Measurements from ENCODE around the gene TTC16. TPM values are rescaled to one million over a fixed set of nuclear protein-coding genes. Genes with fewer than 3 reads are reported as not detected.

TTC16 gene
- total and polyA plus RNA-seq, 2 donors (not counting 1 experiment from before 2014, with no cell fraction given), result 0.25 TPM; not detected in 1

GRCh38 chr9:127720865-127721227 lies 5.0 kb downstream of the TTC16 start:
- Mint-ChIP-seq H3K4me3 (no peak overlapping the region), H3K27me3 (no peaks in the 10 kb centered on the region), H3K4me1 (peaks cover 10% of the 10 kb centered on the region), H3K27ac (no peak overlapping the region), H3K9me3 (ENCODE audit: insufficient read depth) (no peaks in the 10 kb centered on the region)
- peaks cover 3% of the 10 kb centered on the region for H3K79me2 ChIP-seq (ENCODE audit: control insufficient read depth, insufficient read depth, low read length)
- peaks cover 6% of the 10 kb centered on the region in 2 donors for H3K4me1 ChIP-seq (ENCODE audit: control insufficient read depth in 2 of 2, insufficient read depth in 2 of 2, low read length in 2 of 2)
- no peaks in the 10 kb centered on the region for H3K36me3 ChIP-seq (replicated peaks in 1 of 2; ENCODE audit: control extremely low read depth in 1 of 2, control insufficient read depth in 1 of 2, extremely low read depth in 1 of 2, insufficient read depth in 2 of 2, low read length in 1 of 2)
- H3K4me3 ChIP-seq (ENCODE audit: control extremely low read depth in 1 of 5, extremely low read depth in 1 of 5, insufficient read depth in 1 of 5, low read depth in 2 of 5, low read length in 4 of 5), result no peak overlapping the region
- TF ChIP-seq EZH2 (IDR thresholded peaks at IDR 0.05; ENCODE audit: borderline replicate concordance, insufficient read depth, low read depth, low read length, poor library complexity, severe bottlenecking), result no peak
- TF ChIP-seq CTCF (IDR thresholded peaks at IDR 0.05), result no peak
- H3K9me3 ChIP-seq (ENCODE audit: control extremely low read depth in 1 of 3, control insufficient read depth in 2 of 3, insufficient read depth in 1 of 3, low read length in 2 of 3), result no peaks in the 10 kb centered on the region
- DNase-seq (no peak), ATAC-seq (ENCODE audit: low read depth) (no peak)
- ChIA-PET CTCF (no interaction called here), POLR2A (no interaction called here)
- no peak overlapping the region for H3K9ac ChIP-seq (ENCODE audit: low read length)
- no peaks in the 10 kb centered on the region for H3K27me3 ChIP-seq (replicated peaks in 1 of 4; ENCODE audit: control extremely low read depth in 1 of 4, control insufficient read depth in 3 of 4, insufficient read depth in 4 of 4, low read length in 3 of 4)
- H4K20me1 ChIP-seq (ENCODE audit: control insufficient read depth, insufficient read depth, low read length, poor library complexity, severe bottlenecking), result no peaks in the 10 kb centered on the region
- no peak overlapping the region for H2AFZ ChIP-seq (ENCODE audit: insufficient read depth, low read depth, low read length, poor library complexity, severe bottlenecking)
- intact Hi-C loops (cut with micrococcal nuclease), result no loop called here
- H3K4me2 ChIP-seq (replicated peaks; ENCODE audit: low read depth, low read length, poor library complexity, severe bottlenecking), result no peak overlapping the region
- H3K27ac ChIP-seq (ENCODE audit: low read length in 2 of 2), result no peak overlapping the region

GRCh38 chr9:127721391-127721821 lies 5.5 kb downstream of the TTC16 start:
- ChIA-PET CTCF (no interaction called here), POLR2A (no interaction called here)
- no peaks in the 10 kb centered on the region for H3K27me3 Mint-ChIP-seq
- no peaks in the 10 kb centered on the region for H3K36me3 ChIP-seq (replicated peaks in 1 of 2; ENCODE audit: control extremely low read depth in 1 of 2, control insufficient read depth in 1 of 2, extremely low read depth in 1 of 2, insufficient read depth in 2 of 2, low read length in 1 of 2)
- WGBS (ENCODE audit: insufficient coverage), result 82% methylated on average over 10 of the region's 11 CpGs
- no peaks in the 10 kb centered on the region for H3K27me3 ChIP-seq (replicated peaks in 1 of 4; ENCODE audit: control extremely low read depth in 1 of 4, control insufficient read depth in 3 of 4, insufficient read depth in 4 of 4, low read length in 3 of 4)
- H3K9me3 ChIP-seq (ENCODE audit: control extremely low read depth in 1 of 3, control insufficient read depth in 2 of 3, insufficient read depth in 1 of 3, low read length in 2 of 3), result no peaks in the 10 kb centered on the region
- H4K20me1 ChIP-seq (ENCODE audit: control insufficient read depth, insufficient read depth, low read length, poor library complexity, severe bottlenecking), result no peaks in the 10 kb centered on the region
- no peak overlapping the region for H3K4me3 ChIP-seq (ENCODE audit: control extremely low read depth in 1 of 5, extremely low read depth in 1 of 5, insufficient read depth in 1 of 5, low read depth in 2 of 5, low read length in 4 of 5)
- TF ChIP-seq CTCF (IDR thresholded peaks at IDR 0.05) (no peak), EZH2 (IDR thresholded peaks at IDR 0.05; ENCODE audit: borderline replicate concordance, insufficient read depth, low read depth, low read length, poor library complexity, severe bottlenecking) (no peak)
- no peak overlapping the region for H3K4me2 ChIP-seq (replicated peaks; ENCODE audit: low read depth, low read length, poor library complexity, severe bottlenecking)
- no peak overlapping the region for H3K27ac Mint-ChIP-seq
- H3K9ac ChIP-seq (ENCODE audit: low read length), result no peak overlapping the region
- H3K4me3 Mint-ChIP-seq, result no peak overlapping the region
- no peaks in the 10 kb centered on the region for H3K9me3 Mint-ChIP-seq (ENCODE audit: insufficient read depth)
- no peak overlapping the region for H2AFZ ChIP-seq (ENCODE audit: insufficient read depth, low read depth, low read length, poor library complexity, severe bottlenecking)
- ATAC-seq (ENCODE audit: low read depth) (no peak), DNase-seq (no peak)
- H3K4me1 ChIP-seq (ENCODE audit: control insufficient read depth in 2 of 2, insufficient read depth in 2 of 2, low read length in 2 of 2), result peaks cover 0 to under 1% of the 10 kb centered on the region in 2 donors
- H3K27ac ChIP-seq (ENCODE audit: low read length in 2 of 2), result no peak overlapping the region
- intact Hi-C loops (cut with micrococcal nuclease), result no loop called here
- H3K79me2 ChIP-seq (ENCODE audit: control insufficient read depth, insufficient read depth, low read length), result no peaks in the 10 kb centered on the region
- H3K4me1 Mint-ChIP-seq, result peaks cover 5% of the 10 kb centered on the region
